Measurements from ENCODE around the gene PTPRS. TPM values are rescaled to one million over a fixed set of nuclear protein-coding genes. Genes with fewer than 3 reads are reported as not detected.
"Not testable (repeated sequence)": the region's sequence is repeated elsewhere in the genome, so short reads cannot be mapped to it uniquely, and the experiment has no call there.

PTPRS gene
- total RNA-seq, 1 experiment from 2014 or later, result 66.6 TPM

DNA sequence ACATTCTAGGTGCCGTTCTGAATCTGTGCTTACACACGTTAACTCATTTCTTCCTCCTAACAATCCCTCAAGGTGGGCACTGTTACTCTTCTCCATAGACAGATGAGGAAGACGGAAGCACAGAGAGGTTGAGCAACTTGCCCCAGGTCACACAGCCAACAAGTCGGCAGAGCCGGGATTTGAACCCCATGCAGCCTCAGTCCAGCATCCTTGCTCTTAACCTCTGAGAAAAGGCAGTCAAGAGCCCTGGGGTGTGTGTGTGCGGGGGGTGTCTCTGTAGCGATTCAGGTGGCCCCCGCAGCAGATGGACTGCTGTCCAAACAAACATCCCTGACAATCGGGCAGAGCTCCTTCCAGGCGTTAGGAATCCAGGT lies 6.3 kb downstream of the PTPRS start:
- Histone ChIP-seq H3K27me3 (replicated peaks) (peaks cover 23% of the 10 kb centered on the region), H3K9me3 (replicated peaks) (no peaks in the 10 kb centered on the region), H3K36me3 (no peaks in the 10 kb centered on the region), H3K27ac (no peak overlapping the region), H3K4me1 (replicated peaks) (no peaks in the 10 kb centered on the region), H3K4me3 (no peak overlapping the region)
- no peak for DNase-seq (ENCODE audit: low read depth in 1 of 2, low spot score in 2 of 2)

- no peaks in the 10 kb centered on the region for H3K4me1 ChIP-seq (replicated peaks)
- H3K4me3 ChIP-seq, result no peak overlapping the region
- peaks cover 20% of the 10 kb centered on the region for H3K27me3 ChIP-seq (replicated peaks)
- no peaks in the 10 kb centered on the region for H3K36me3 ChIP-seq
- H3K9me3 ChIP-seq (replicated peaks), result no peaks in the 10 kb centered on the region
- no peak overlapping the region for H3K27ac ChIP-seq
- no peak for DNase-seq (ENCODE audit: low read depth in 1 of 2, low spot score in 2 of 2)
Observed at GRCh38 chr19:5333581-5334365, 6.8 kb downstream of the PTPRS start.

GRCh38 chr19:5332501-5332900 lies 8.1 kb downstream of the PTPRS start:
- no peaks in the 10 kb centered on the region for H3K4me1 ChIP-seq (replicated peaks)
- H3K36me3 ChIP-seq, result no peaks in the 10 kb centered on the region
- no peak overlapping the region for H3K27ac ChIP-seq

GRCh38 chr19:5331790-5332189 lies 8.8 kb downstream of the PTPRS start:
- no peak for DNase-seq (ENCODE audit: low read depth in 1 of 2, low spot score in 2 of 2)
- no peak overlapping the region for H3K4me3 ChIP-seq
- no peaks in the 10 kb centered on the region for H3K4me1 ChIP-seq (replicated peaks)
- no peaks in the 10 kb centered on the region for H3K9me3 ChIP-seq (replicated peaks)
- H3K27me3 ChIP-seq (replicated peaks), result peaks cover 6% of the 10 kb centered on the region; the same call in 1 of the 2 replicates
- H3K27ac ChIP-seq, result no peak overlapping the region
- H3K36me3 ChIP-seq, result no peaks in the 10 kb centered on the region

More at GRCh38 chr19:5332501-5332900, 8.1 kb downstream of the PTPRS start:
- Histone ChIP-seq H3K9me3 (replicated peaks) (no peaks in the 10 kb centered on the region), H3K4me3 (no peak overlapping the region), H3K27me3 (replicated peaks) (peaks cover 9% of the 10 kb centered on the region)
- no peak for DNase-seq (ENCODE audit: low read depth in 1 of 2, low spot score in 2 of 2)

- Histone ChIP-seq H3K36me3 (no peaks in the 10 kb centered on the region), H3K4me1 (replicated peaks) (no peaks in the 10 kb centered on the region), H3K4me3 (no peak overlapping the region), H3K27me3 (replicated peaks) (peaks cover 2% of the 10 kb centered on the region; the same call in 1 of the 2 replicates), H3K9me3 (replicated peaks) (no peaks in the 10 kb centered on the region), H3K27ac (no peak overlapping the region)
- no peak for DNase-seq (ENCODE audit: low read depth in 1 of 2, low spot score in 2 of 2)
Observed at GRCh38 chr19:5330307-5330720, 10.3 kb downstream of the PTPRS start.

GRCh38 chr19:5329141-5329540 lies 11.5 kb downstream of the PTPRS start:
- Histone ChIP-seq H3K9me3 (replicated peaks) (no peaks in the 10 kb centered on the region), H3K4me1 (replicated peaks) (no peaks in the 10 kb centered on the region), H3K27ac (no peak overlapping the region)

DNA sequence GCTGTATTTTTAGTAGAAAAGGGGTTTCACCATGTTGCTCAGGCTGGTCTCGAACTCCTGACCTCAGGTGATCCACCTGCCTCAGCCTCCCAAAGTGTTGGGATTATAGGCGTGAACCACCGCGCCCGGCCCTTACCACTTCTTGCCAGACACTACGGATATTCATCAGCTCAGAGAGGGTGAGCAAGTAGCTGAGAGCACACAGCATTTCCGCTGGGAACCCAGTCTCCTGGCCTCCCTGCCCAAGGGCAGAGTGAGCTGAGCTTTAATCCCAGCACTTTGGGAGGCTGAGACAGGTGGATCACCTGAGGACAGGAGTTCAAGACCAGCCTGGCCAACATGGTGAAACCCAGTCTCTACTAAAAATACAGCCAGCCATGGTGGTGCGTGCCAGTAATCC lies 12.2 kb downstream of the PTPRS start:
- H3K36me3 ChIP-seq; H3K9me3 ChIP-seq (replicated peaks); H3K4me3 ChIP-seq; H3K27me3 ChIP-seq (replicated peaks); H3K27ac ChIP-seq; H3K4me1 ChIP-seq (replicated peaks); DNase-seq (ENCODE audit: low read depth in 1 of 2, low spot score in 2 of 2): not testable (repeated sequence)

More at GRCh38 chr19:5329141-5329540, 11.5 kb downstream of the PTPRS start:
- H3K36me3 ChIP-seq, result no peaks in the 10 kb centered on the region
- no peak for DNase-seq (ENCODE audit: low read depth in 1 of 2, low spot score in 2 of 2)
- H3K27me3 ChIP-seq (replicated peaks), result no peaks in the 10 kb centered on the region
- H3K4me3 ChIP-seq, result no peak overlapping the region

- Histone ChIP-seq H3K4me3 (no peak overlapping the region), H3K4me1 (replicated peaks) (no peaks in the 10 kb centered on the region), H3K27me3 (replicated peaks) (no peaks in the 10 kb centered on the region), H3K27ac (no peak overlapping the region), H3K9me3 (replicated peaks) (no peaks in the 10 kb centered on the region), H3K36me3 (no peaks in the 10 kb centered on the region)
- DNase-seq (ENCODE audit: low read depth in 1 of 2, low spot score in 2 of 2), result no peak
Observed at GRCh38 chr19:5326986-5327623, 13.5 kb downstream of the PTPRS start.

- Histone ChIP-seq H3K27ac (no peak overlapping the region), H3K36me3 (no peaks in the 10 kb centered on the region), H3K9me3 (replicated peaks) (no peaks in the 10 kb centered on the region), H3K27me3 (replicated peaks) (no peaks in the 10 kb centered on the region), H3K4me3 (no peak overlapping the region), H3K4me1 (replicated peaks) (no peaks in the 10 kb centered on the region)
- DNase-seq (ENCODE audit: low read depth in 1 of 2, low spot score in 2 of 2), result no peak
Observed at GRCh38 chr19:5326545-5326944, 14.1 kb downstream of the PTPRS start.

DNA sequence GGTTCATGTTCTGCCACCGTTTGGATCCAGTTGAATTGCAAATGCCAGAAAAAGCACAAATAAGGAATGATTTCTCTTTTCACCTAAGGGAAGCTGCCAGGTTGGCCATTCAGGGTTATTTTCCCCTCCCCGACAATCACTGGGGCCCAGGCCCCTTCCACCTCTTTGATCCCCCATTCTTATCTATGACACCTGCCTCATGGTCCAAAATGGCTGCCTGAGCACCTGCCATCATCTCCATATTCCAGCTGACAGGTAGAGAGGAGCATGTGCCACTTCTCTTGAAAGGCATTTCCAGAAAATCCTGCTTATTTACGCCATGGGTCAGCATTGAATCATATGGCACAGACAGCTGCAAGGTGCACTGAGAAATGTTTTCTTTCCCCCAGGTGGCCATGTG lies 15.7 kb downstream of the PTPRS start:
- H3K4me3 ChIP-seq, result no peak overlapping the region
- no peak overlapping the region for H3K27ac ChIP-seq
- H3K36me3 ChIP-seq, result no peaks in the 10 kb centered on the region
- DNase-seq (ENCODE audit: low read depth in 1 of 2, low spot score in 2 of 2), result no peak
- no peaks in the 10 kb centered on the region for H3K9me3 ChIP-seq (replicated peaks)
- H3K4me1 ChIP-seq (replicated peaks), result no peaks in the 10 kb centered on the region
- no peaks in the 10 kb centered on the region for H3K27me3 ChIP-seq (replicated peaks)

DNA sequence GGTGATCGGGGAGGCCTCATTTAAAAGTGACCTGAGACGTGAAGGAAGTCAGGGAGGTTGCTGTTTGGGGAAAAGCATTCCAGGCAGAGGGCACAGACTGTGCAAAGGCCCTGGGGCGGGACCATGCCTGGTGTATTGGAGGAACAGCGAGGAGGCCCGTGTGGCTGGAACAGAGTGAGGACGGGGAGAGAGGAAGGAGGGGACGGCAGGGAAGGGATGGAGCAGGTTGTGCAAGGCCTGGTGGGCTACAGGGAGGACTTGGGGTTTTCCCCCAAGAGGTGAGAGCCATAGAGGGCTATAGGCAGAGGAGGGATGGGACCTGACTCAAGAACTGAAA lies 17.2 kb downstream of the PTPRS start:
- no peak for DNase-seq (ENCODE audit: low read depth in 1 of 2, low spot score in 2 of 2)
- Histone ChIP-seq H3K36me3 (no peaks in the 10 kb centered on the region), H3K9me3 (replicated peaks) (no peaks in the 10 kb centered on the region), H3K4me1 (replicated peaks) (no peaks in the 10 kb centered on the region), H3K4me3 (no peak overlapping the region), H3K27me3 (replicated peaks) (no peaks in the 10 kb centered on the region), H3K27ac (no peak overlapping the region)

DNA sequence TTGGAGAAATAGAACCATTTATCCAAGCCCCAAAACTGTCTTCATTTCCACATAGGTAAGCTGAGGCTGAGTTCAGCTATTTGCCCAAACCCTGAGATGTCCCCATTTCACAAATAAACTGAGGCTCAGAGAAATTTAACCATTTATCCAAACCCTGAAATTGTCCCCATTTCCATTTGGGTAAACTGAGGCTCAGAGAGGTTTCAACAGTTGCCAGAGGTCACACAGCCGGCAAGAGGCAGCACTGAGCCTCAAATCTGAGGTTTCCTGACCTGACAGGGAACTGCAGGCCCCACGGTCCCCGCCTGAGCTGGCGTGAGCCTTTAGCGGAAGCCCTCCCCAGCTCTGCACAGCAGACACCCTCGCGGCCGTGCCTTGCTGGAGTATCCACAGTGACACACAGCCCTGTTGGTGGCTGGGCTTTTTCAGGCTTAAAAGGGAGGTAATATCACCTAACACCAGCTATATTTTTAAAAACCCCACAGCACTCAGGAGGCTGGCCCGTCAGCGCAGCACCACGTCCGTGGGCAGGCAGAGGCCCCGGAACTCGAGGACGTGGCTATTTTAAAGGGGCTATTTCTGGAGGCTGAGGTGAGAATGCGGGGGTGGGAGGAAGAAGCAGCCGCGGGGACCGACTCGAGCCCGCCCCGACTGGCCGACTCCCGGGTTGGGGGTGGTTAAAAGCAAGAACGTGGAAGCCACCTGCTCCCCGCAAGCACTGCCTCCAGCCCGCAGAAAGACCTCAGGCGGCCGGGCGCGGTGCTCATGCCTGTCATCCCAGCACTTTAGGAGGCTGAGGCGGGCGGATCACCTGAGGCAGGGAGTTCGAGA lies 18.5 kb downstream of the PTPRS start:
- Histone ChIP-seq H3K27ac (no peak overlapping the region), H3K4me3 (no peak overlapping the region)

GRCh38 chr19:5321066-5321642 lies 19.5 kb downstream of the PTPRS start:
- no peak overlapping the region for H3K27ac ChIP-seq
- peaks cover 7% of the 10 kb centered on the region; the same call in 1 of the 2 replicates for H3K4me1 ChIP-seq (replicated peaks)
- no peak for DNase-seq (ENCODE audit: low read depth in 1 of 2, low spot score in 2 of 2)
- H3K4me3 ChIP-seq, result no peak overlapping the region
- H3K27me3 ChIP-seq (replicated peaks), result no peaks in the 10 kb centered on the region
- no peaks in the 10 kb centered on the region for H3K9me3 ChIP-seq (replicated peaks)
- no peaks in the 10 kb centered on the region for H3K36me3 ChIP-seq

More for the DNA sequence above, 18.5 kb downstream of the PTPRS start:
- Histone ChIP-seq H3K27me3 (replicated peaks) (no peaks in the 10 kb centered on the region), H3K36me3 (no peaks in the 10 kb centered on the region), H3K4me1 (replicated peaks) (peaks cover 3% of the 10 kb centered on the region; the same call in 1 of the 2 replicates), H3K9me3 (replicated peaks) (no peaks in the 10 kb centered on the region)
- DNase-seq (ENCODE audit: low read depth in 1 of 2, low spot score in 2 of 2), result no peak
